ENCODE results near the gene ZFP30. TPM values are rescaled to one million over a fixed set of nuclear protein-coding genes. Genes with fewer than 3 reads are reported as not detected.

The ZFP30 gene
- total RNA-seq, 1 experiment from 2014 or later: 7.7 TPM

GRCh38 chr19:37691881-37692504, 36.7 kb upstream of the ZFP30 start (continued):
- TF ChIP-seq AFF4 (CRISPR knock-in tag; IDR thresholded peaks at IDR 0.05; ENCODE audit: borderline replicate concordance) (no peak), GABPB1 (CRISPR knock-in tag; IDR thresholded peaks at IDR 0.05) (peak; percentile 47; the same call in 1 of the 2 replicates), JUN (CRISPR knock-in tag; IDR thresholded peaks at IDR 0.05) (no peak)
- TF ChIP-seq, protein P1, sequence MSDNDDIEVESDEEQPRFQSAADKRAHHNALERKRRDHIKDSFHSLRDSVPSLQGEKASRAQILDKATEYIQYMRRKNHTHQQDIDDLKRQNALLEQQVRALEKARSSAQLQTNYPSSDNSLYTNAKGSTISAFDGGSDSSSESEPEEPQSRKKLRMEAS (CRISPR knock-in tag; IDR thresholded peaks at IDR 0.05): peak; percentile 44; the same call in 1 of the 2 replicates
- TF ChIP-seq, protein P2, sequence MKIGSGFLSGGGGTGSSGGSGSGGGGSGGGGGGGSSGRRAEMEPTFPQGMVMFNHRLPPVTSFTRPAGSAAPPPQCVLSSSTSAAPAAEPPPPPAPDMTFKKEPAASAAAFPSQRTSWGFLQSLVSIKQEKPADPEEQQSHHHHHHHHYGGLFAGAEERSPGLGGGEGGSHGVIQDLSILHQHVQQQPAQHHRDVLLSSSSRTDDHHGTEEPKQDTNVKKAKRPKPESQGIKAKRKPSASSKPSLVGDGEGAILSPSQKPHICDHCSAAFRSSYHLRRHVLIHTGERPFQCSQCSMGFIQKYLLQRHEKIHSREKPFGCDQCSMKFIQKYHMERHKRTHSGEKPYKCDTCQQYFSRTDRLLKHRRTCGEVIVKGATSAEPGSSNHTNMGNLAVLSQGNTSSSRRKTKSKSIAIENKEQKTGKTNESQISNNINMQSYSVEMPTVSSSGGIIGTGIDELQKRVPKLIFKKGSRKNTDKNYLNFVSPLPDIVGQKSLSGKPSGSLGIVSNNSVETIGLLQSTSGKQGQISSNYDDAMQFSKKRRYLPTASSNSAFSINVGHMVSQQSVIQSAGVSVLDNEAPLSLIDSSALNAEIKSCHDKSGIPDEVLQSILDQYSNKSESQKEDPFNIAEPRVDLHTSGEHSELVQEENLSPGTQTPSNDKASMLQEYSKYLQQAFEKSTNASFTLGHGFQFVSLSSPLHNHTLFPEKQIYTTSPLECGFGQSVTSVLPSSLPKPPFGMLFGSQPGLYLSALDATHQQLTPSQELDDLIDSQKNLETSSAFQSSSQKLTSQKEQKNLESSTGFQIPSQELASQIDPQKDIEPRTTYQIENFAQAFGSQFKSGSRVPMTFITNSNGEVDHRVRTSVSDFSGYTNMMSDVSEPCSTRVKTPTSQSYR (CRISPR knock-in tag; IDR thresholded peaks at IDR 0.05): no peak

DNA sequence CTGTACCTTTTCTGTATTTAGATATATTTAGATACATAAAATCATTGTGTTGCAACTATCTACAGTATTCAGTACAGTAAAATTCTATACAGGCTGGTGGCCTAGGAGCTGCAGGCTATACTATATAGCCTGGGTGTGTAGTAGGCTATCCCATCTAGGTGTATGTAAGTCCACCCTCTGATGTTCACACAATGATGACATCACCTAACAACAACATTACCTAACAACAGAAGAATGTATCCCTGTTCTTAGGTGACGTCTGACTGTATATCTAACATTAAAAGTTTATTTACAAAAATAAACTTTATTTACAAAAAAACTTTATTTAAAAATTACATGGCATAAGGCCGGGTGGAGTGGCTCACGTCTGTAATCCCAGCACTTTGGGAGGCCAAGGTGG, 28.3 kb upstream of the ZFP30 start:
- Mint-ChIP-seq H3K4me3 (no peak overlapping the region), H3K36me3 (peaks cover 10% of the 10 kb centered on the region), H3K27ac (no peak overlapping the region), H3K27me3 (ENCODE audit: low read depth) (no peaks in the 10 kb centered on the region; the same call in 1 of the 2 replicates), H3K9me3 (peaks cover 31% of the 10 kb centered on the region), H3K4me1 (no peaks in the 10 kb centered on the region)
- ATAC-seq: no peak
- no peak for DNase-seq (ENCODE audit: low spot score)
- ChIA-PET POLR2A (no interaction called here), CTCF (no interaction called here)
- TF ChIP-seq FOXP1 (CRISPR knock-in tag; IDR thresholded peaks at IDR 0.05; ENCODE audit: borderline replicate concordance) (no peak), SMAD4 (CRISPR knock-in tag; IDR thresholded peaks at IDR 0.05) (no peak), IRF1 (CRISPR knock-in tag; IDR thresholded peaks at IDR 0.05) (no peak), ZNF423 (CRISPR knock-in tag; IDR thresholded peaks at IDR 0.05) (no peak), NFE2L1 (CRISPR knock-in tag; IDR thresholded peaks at IDR 0.05) (no peak), OVOL2 (CRISPR knock-in tag; IDR thresholded peaks at IDR 0.05; ENCODE audit: borderline replicate concordance) (no peak)
- TF ChIP-seq, protein P3, sequence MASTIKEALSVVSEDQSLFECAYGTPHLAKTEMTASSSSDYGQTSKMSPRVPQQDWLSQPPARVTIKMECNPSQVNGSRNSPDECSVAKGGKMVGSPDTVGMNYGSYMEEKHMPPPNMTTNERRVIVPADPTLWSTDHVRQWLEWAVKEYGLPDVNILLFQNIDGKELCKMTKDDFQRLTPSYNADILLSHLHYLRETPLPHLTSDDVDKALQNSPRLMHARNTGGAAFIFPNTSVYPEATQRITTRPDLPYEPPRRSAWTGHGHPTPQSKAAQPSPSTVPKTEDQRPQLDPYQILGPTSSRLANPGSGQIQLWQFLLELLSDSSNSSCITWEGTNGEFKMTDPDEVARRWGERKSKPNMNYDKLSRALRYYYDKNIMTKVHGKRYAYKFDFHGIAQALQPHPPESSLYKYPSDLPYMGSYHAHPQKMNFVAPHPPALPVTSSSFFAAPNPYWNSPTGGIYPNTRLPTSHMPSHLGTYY (CRISPR knock-in tag; IDR thresholded peaks at IDR 0.05): no peak
- TF ChIP-seq, protein P4, sequence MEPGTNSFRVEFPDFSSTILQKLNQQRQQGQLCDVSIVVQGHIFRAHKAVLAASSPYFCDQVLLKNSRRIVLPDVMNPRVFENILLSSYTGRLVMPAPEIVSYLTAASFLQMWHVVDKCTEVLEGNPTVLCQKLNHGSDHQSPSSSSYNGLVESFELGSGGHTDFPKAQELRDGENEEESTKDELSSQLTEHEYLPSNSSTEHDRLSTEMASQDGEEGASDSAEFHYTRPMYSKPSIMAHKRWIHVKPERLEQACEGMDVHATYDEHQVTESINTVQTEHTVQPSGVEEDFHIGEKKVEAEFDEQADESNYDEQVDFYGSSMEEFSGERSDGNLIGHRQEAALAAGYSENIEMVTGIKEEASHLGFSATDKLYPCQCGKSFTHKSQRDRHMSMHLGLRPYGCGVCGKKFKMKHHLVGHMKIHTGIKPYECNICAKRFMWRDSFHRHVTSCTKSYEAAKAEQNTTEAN (CRISPR knock-in tag; IDR thresholded peaks at IDR 0.05): no peak
- TF ChIP-seq, protein P5, sequence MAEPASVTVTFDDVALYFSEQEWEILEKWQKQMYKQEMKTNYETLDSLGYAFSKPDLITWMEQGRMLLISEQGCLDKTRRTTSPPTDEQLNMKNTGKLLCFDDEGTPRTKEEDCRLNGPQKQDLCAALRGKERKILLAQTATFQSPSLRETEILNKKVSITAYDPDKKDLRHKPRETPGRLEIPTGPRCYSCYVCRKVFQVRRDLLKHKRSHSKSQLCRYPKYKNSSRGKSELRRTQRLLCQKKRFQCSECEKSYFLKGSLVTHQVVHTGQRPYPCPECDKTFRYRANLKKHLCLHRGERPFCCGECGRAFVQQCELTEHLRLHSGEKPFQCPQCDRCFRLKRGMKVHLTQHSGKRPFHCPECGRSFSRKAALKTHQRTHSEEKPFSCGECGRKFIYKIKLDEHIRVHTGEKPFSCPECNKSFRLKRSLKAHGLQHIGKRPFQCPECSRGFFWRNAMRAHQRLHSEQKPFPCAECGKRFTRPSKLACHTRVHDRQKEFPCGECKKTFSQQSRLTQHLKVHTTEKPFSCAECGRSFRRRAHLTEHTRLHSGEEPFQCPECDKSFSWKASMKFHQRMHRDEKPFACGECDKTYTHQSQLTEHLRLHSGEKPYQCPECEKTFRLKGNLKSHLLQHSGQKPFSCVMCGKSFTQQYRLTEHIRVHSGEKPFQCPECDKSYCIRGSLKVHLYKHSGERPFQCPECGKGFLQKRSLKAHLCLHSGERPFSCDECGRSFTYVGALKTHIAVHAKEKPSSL (CRISPR knock-in tag; conservative IDR thresholded peaks at IDR 0.05): no peak

All from WTC11 (cell line).